Smooth muscle cell (in vitro differentiated cells): Measurements from ENCODE around the gene NUMB. TPM values are rescaled to one million over a fixed set of nuclear protein-coding genes. Genes with fewer than 3 reads are reported as not detected.

Experiments used
- DNase-seq: peaks from one replicate; lab custom pipeline; 2025; ENCODE audit not compliant: unreplicated experiment; lab: John Stamatoyannopoulos, UW
- H2AFZ ChIP-seq: fragments of 200-600 bp; sonication (generic); 2 replicates; pipeline ENCODE4 v1.6.0; 2016; ENCODE audit warnings: antibody characterized with exemption, low read depth, mild to moderate bottlenecking
- H3F3A ChIP-seq: fragments of 200-600 bp; sonication (generic); 2 replicates; pipeline ENCODE4 v1.6.0; 2017; ENCODE audit warnings: antibody characterized with exemption, low read depth
- H3K27ac ChIP-seq: fragments of 200-600 bp; sonication (generic); 2 replicates; pipeline ENCODE4 v1.5.1; 2016; ENCODE audit warnings: low read depth, mild to moderate bottlenecking
- H3K27me3 ChIP-seq: fragments of 200-600 bp; sonication (generic); 2 replicates; pipeline ENCODE4 v1.6.1; 2016; ENCODE audit warnings: low read depth, mild to moderate bottlenecking
- H3K36me3 ChIP-seq: fragments of 200-600 bp; sonication (generic); 2 replicates; pipeline ENCODE4 v1.5.1; 2016; ENCODE audit warnings: low read depth
- H3K4me1 ChIP-seq: fragments of 200-600 bp; sonication (generic); 2 replicates; pipeline ENCODE4 v1.5.1; 2016; ENCODE audit warnings: low read depth
- H3K4me2 ChIP-seq: fragments of 200-600 bp; sonication (generic); 2 replicates; pipeline ENCODE4 v1.6.0; 2016; ENCODE audit warnings: mild to moderate bottlenecking
- H3K4me3 ChIP-seq: fragments of 200-600 bp; sonication (generic); 2 replicates; pipeline ENCODE4 v1.5.1; 2016; ENCODE audit warnings: mild to moderate bottlenecking
- H3K79me2 ChIP-seq: fragments of 200-600 bp; sonication (generic); 2 replicates; pipeline ENCODE4 v1.6.0; 2016; ENCODE audit warnings: low read depth, mild to moderate bottlenecking
- H3K9ac ChIP-seq: fragments of 200-600 bp; sonication (generic); 2 replicates; pipeline ENCODE4 v1.6.0; 2016; ENCODE audit warnings: low read depth
- H3K9me3 ChIP-seq: fragments of 200-600 bp; sonication (generic); replicated peaks from 2 replicates; pipeline ENCODE4 v1.5.1; 2016; ENCODE audit warnings: low read depth
- H4K20me1 ChIP-seq: fragments of 200-600 bp; sonication (generic); 2 replicates; pipeline ENCODE4 v1.6.0; 2016; ENCODE audit warnings: low read depth
- CTCF ChIP-seq: fragments of 200-600 bp; sonication (generic); IDR thresholded peaks from 2 replicates; pipeline ENCODE4 v1.5.1; 2017; ENCODE audit warnings: borderline replicate concordance, mild to moderate bottlenecking, antibody characterized with exemption; ENCODE audit not compliant: insufficient read depth, poor library complexity, severe bottlenecking
- WGBS: methylation state at CpG from one replicate; pipeline ENCODE4 v1.1.7; 2016; ENCODE audit warnings: low lambda C conversion rate; 5-methylcytosine and 5-hydroxymethylcytosine counted together
- polyA plus RNA-seq: library from polyadenylated mRNA; unstranded; fragments of >200 nt; fragmentation: Nextera tagmentation; extraction: Ambion mirVana; gene quantifications from 2 replicates; pipeline ENCODE4 v1.2.1, GENCODE V29; 2016
- total RNA-seq: library from RNA; depleted of rRNA; stranded (reverse); fragments of >200 nt; gene quantifications from 2 replicates; pipeline ENCODE4 v1.2.3, GENCODE V29; 2014

NUMB gene
- total and polyA plus RNA-seq, 2 experiments from 2014 or later, result 34.5 to 57.4 TPM

- 95% methylated on average over 6 of the region's 6 CpGs for WGBS
- H3K4me2 ChIP-seq, result no peak overlapping the region
Observed at GRCh38 chr14:73500360-73500759, 42.0 kb upstream of the NUMB start.

GRCh38 chr14:73494593-73494992 is 36.2 kb upstream of the NUMB start:
- Histone ChIP-seq H3K27me3 (no peaks in the 10 kb centered on the region), H3K4me2 (no peak overlapping the region), H3K79me2 (peaks cover 8% of the 10 kb centered on the region), H3F3A (peaks cover 5% of the 10 kb centered on the region), H3K9me3 (no peaks in the 10 kb centered on the region), H3K4me3 (no peak overlapping the region), H3K9ac (no peak overlapping the region), H3K36me3 (no peaks in the 10 kb centered on the region), H2AFZ (no peak overlapping the region), H3K4me1 (peaks cover 15% of the 10 kb centered on the region), H4K20me1 (peaks cover 24% of the 10 kb centered on the region), H3K27ac (no peak overlapping the region)
- no peak for TF ChIP-seq CTCF
- DNase-seq, result no peak
- WGBS, result 100% methylated on average over 2 of the region's 2 CpGs

More at GRCh38 chr14:73500360-73500759, 42.0 kb upstream of the NUMB start:
- DNase-seq, result no peak
- Histone ChIP-seq H3F3A (no peaks in the 10 kb centered on the region), H3K27me3 (no peaks in the 10 kb centered on the region), H3K79me2 (no peaks in the 10 kb centered on the region), H3K4me3 (no peak overlapping the region), H3K27ac (no peak overlapping the region), H2AFZ (no peak overlapping the region), H3K9me3 (no peaks in the 10 kb centered on the region), H3K9ac (no peak overlapping the region), H3K36me3 (no peaks in the 10 kb centered on the region), H4K20me1 (no peaks in the 10 kb centered on the region), H3K4me1 (no peaks in the 10 kb centered on the region)
- no peak for TF ChIP-seq CTCF

DNA sequence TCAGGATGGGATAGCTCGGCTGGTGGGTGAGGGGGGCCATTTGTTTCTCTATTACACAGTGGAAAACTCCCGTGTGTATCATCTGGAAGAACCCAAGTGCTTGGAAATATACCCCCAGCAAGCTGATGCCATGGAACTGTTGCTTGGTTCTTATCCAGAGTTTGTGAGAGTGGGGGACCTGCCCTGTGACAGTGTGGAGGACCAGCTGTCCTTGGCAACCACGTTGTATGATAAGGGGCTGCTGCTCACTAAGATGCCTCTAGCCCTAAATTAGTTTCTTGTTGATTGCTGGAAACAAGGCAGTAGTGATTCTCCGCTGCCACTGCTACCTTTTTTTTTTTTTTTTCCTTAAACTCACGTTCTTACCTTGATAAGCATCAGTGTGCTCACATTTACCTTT is 34.3 kb upstream of the NUMB start:
- H2AFZ ChIP-seq, result no peak overlapping the region
- H3K36me3 ChIP-seq, result no peaks in the 10 kb centered on the region
- 70% methylated on average over 5 of the region's 5 CpGs for WGBS
- peaks cover 7% of the 10 kb centered on the region for H3F3A ChIP-seq
- H3K9me3 ChIP-seq, result no peaks in the 10 kb centered on the region
- no peak overlapping the region for H3K27ac ChIP-seq
- H3K4me2 ChIP-seq, result peak overlapping the region; percentile 90
- peaks cover 15% of the 10 kb centered on the region for H3K4me1 ChIP-seq
- H3K27me3 ChIP-seq, result no peaks in the 10 kb centered on the region
- H3K9ac ChIP-seq, result no peak overlapping the region
- TF ChIP-seq CTCF, result no peak
- DNase-seq, result no peak
- no peak overlapping the region for H3K4me3 ChIP-seq
- peaks cover 24% of the 10 kb centered on the region for H4K20me1 ChIP-seq
- H3K79me2 ChIP-seq, result peaks cover 8% of the 10 kb centered on the region

DNA sequence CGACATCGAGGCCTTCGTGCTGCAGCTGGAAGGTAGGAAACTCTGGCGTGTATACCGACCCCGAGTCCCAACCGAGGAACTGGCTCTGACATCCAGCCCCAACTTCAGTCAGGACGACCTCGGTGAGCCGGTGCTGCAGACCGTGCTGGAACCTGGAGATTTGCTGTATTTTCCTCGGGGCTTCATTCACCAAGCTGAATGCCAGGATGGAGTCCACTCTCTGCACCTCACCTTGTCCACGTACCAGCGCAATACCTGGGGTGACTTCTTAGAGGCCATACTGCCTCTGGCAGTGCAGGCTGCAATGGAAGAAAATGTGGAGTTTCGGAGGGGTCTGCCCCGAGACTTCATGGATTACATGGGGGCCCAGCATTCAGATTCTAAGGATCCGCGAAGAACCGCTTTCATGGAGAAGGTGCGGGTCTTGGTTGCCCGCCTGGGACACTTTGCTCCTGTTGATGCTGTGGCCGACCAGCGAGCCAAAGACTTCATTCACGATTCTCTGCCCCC is 33.8 kb upstream of the NUMB start:
- no peak for TF ChIP-seq CTCF
- peaks cover 7% of the 10 kb centered on the region for H3F3A ChIP-seq
- 50% methylated on average over 24 of the region's 24 CpGs for WGBS
- no peaks in the 10 kb centered on the region for H3K27me3 ChIP-seq
- H3K9ac ChIP-seq, result no peak overlapping the region
- H3K4me2 ChIP-seq, result peak overlapping the region; percentile 90
- H3K36me3 ChIP-seq, result no peaks in the 10 kb centered on the region
- H3K4me3 ChIP-seq, result peak overlapping the region; percentile 61
- H3K27ac ChIP-seq, result no peak overlapping the region
- H3K4me1 ChIP-seq, result peaks cover 15% of the 10 kb centered on the region
- DNase-seq, result no peak
- peak overlapping the region; percentile 91 for H2AFZ ChIP-seq
- peaks cover 24% of the 10 kb centered on the region for H4K20me1 ChIP-seq
- no peaks in the 10 kb centered on the region for H3K9me3 ChIP-seq
- H3K79me2 ChIP-seq, result peaks cover 8% of the 10 kb centered on the region
